GM18517 (cell line): ENCODE data around the gene IDH3G.

Experiments used
- ATAC-seq: cut with Tn5 transposase; IDR thresholded peaks from one replicate; pipeline ENCODE4 v1.9.1; 2021; ENCODE audit warnings: mild to moderate bottlenecking, moderate library complexity; ENCODE audit not compliant: unreplicated experiment

IDH3G gene

GRCh38 chrX:153773741-153774575, 20.2 kb downstream of the IDH3G start:
- no peak for ATAC-seq

- no peak for ATAC-seq
Measured at GRCh38 chrX:153773218-153773611, 21.0 kb downstream of the IDH3G start.

DNA sequence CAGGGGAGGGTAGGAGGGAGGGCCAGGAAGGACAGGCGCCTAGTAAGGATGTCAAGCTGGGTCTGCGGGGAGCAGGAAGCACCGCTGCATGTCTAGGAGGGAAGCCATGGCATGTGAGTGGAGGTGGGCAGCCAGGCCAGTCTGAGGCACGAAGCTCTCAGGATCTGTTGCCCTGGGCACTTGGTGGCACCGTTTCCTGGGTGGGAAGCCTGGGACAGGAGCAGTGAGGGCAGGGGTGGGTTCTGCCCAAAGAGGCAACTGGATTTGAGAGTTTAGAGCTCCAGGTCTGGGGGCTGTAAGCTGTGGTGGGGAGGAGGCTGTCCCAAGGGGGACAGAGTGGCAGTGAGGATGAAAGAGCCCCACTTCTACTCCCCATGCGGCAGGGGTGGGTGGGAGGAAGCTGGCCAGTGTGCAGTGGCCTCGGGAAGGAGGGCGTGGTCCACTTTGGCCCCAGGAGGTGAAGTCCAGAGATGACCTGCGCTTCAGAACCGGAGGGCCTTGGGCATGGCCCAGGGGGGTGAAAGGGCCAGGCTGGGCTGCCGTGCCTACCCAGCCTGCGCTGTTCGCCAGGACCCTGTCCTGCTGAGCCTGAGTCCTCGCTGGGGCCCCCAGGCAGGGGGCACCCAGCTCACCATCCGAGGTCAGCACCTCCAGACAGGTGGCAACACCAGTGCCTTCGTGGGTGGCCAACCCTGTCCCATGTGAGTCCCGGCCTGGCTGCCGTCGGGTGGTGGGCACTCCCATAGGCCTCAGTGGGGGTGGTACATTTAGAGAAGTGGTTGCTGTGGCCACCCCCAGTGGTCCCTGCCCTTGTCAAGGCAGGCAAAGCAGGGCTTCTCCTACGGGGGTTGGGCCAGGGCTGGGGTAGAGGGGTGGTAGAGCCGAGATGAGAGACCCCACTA, 21.6 kb downstream of the IDH3G start:
- no peak for ATAC-seq

DNA sequence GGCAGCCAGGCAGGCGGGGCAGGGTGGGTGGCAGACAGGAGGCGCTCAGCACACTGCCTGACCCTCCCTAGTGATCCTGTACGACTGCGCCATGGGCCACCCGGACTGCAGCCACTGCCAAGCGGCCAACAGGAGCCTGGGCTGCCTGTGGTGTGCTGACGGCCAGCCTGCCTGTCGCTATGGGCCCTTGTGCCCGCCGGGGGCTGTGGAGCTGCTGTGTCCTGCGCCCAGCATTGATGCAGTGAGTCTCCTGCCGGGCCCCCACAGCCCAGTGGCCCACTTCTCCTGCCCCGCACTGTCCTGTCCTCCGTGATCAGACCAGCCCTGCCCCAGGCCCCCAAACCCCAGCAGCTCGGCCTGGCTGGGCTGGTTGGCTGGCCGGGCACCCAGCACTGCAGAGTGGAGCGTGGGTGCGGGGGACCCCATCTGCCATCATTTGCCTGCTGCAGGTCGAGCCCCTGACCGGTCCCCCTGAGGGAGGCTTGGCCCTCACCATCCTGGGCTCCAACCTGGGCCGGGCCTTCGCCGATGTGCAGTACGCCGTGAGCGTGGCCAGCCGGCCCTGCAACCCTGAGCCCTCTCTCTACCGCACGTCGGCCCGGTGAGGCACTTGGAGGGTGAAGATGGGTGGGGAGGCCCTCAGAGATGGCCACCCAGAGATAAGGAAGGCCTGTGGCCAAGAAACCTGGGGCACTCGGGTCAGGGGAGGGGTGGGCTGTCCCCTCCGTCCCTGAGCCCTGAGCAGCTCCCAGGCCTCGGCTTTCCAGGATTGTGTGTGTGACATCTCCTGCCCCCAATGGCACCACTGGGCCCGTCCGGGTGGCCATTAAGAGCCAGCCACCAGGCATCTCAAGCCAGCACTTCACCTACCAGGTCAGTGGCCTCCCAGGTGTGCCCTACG, 22.5 kb downstream of the IDH3G start:
- no peak for ATAC-seq

DNA sequence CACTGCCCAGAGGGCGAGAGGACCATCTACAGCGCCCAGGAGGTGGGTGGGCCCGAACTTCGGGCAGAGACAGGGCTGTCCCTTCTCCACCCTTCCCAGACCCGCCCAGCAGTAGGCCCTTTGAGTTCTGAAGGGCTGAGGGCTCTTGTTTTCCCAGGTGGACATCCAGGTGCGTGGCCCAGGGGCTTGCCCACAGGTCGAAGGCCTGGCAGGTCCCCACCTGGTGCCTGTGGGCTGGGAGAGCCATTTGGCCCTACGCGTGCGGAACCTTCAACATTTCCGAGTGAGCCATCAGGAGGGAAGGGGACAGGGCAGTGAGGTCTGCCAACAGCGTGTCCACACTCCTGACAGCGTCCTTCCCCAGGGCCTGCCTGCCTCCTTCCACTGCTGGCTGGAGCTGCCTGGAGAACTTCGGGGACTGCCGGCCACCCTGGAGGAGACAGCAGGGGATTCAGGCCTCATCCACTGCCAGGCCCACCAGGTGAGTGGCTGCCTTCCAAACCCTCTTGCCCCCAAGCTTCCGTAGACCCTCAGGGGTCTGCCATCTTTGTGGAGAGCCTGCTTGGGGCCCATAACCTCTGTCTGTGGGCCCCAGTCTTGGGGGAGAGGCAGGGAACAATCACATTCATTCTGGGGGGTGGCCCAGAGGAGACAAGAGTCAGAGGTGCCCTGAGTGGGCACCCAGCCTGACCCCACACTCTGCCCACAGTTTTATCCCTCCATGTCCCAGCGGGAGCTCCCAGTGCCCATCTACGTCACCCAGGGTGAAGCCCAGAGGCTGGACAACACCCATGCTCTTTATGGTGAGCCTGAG, 23.4 kb downstream of the IDH3G start:
- no peak for ATAC-seq

- no peak for ATAC-seq
Measured at GRCh38 chrX:153769865-153770600, 24.1 kb downstream of the IDH3G start.

DNA sequence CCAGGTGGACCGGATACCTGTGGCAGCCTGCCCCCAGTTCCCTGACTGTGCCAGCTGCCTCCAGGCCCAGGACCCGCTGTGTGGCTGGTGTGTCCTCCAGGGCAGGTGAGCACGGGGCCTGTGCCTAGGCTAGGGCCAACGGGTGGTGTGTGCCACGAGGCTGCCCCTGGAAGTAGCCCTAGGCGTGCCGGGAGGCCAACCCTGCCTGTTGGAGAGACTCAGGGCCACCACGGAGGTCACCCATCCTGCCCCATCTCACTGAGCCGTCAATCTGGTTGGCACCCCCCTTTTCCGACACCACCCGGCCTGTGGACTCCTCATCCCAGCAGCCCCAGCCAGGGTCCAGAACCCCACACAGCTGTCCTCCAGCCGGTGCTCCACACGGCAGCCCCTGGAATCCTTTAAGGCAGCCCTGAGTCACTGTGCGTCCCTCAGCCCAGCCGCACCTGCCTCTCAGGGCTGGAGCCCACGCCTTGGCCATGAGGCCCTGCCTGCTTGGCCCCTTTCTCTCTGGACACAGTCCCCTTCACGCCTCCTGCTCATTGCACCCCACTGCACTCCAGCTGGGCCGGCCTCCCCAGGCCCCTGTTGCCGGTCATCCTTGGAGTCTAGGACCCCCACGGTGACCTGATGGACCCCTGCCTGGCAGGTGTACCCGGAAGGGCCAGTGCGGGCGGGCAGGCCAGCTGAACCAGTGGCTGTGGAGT, 24.9 kb downstream of the IDH3G start:
- no peak for ATAC-seq

- ATAC-seq, result no peak
Measured at GRCh38 chrX:153768311-153769157, 25.6 kb downstream of the IDH3G start.

GRCh38 chrX:153767674-153768055, 26.5 kb downstream of the IDH3G start:
- no peak for ATAC-seq

GRCh38 chrX:153766871-153767673, 27.1 kb downstream of the IDH3G start:
- ATAC-seq, result no peak

DNA sequence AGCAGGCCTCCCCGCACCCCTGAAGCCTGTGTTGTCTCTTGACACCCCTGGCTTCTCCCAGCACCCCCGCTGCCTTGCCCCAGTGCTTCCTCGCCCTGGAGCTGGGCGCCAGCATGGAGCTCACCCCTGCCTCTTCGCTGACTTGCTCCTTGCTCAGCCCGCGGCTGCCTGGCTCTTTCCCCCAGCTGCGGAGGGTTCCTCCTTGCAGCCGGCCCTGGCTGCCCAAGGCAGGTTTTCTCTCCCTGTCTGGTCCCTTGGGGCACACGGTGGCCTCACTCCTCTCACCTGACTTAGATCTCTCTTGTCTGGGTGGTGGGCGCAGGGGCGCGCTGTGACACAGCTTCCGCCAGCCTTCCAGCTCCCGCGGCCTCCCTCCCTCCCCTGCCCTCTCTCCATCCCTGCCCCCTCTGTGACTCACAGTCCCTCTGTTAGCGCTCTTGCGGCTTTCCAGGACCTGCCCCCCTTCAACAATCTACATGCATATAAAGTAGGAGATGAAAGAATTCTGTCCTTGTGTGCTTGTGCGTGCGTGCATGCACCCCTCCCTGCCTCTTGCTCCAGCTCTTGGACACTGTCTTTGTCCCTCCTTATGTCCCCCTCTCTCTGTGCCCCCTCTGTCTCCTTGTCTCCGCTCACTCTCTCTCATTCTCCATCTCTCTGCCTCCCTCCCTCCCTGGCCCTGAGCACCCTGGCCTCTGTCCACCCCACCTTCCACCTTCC, 27.9 kb downstream of the IDH3G start:
- no peak for ATAC-seq

- ATAC-seq, result no peak
Measured at GRCh38 chrX:153765138-153766079, 28.8 kb downstream of the IDH3G start.

DNA sequence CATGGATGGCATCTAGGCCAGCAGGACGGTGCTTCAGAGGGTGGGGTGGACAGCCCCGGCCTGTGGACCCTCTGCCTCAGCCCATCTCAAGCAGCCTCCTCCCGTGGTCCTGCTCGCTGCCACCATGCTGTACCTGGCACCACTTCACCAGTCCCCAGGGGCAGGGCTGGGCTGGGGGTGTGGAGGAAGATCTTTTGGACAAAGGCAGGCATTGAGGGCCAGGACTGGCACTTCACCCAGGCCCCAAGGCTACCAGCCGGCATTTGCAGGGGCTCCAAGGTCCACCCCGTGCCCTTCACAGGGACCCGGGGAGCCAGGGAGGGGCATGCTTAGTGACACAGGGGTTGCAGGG, 29.4 kb downstream of the IDH3G start:
- ATAC-seq, result no peak

DNA sequence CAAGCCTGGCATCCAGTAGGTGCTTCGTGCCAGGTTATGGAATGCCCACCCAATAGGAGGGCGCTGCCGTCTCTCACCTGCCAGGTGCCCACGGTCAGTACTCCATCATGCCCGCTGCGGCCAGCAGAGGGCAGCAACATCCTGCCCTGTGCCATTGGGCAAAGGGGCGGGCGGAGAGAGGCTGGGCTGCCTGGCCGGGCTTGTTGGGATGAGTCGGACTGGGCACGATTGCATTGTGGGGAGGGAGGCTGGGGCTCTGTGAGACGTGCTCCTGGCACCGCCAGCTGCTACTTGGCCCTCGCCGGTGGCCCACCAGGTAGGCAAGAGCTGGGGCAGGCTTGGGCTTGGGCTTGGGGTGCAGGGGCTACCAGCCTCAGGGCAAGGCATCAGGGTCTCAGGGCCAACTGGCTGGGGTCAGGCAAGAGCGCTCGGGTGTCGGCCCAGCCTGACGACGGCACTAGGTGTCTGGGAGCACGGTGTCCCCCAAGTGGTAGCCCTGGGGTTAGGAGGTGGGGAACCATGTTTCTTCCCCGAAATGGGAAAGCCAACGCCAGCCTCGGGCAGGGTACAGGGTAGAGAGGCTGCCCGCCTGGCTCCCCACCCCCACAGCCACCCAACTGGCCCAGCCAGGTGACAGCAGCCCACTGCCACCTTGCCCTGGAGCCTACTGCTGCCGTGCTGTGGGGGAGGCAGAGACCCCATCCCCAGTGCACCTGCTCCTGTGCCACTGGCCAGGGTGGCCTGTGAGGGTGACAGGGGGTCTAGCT, 30.0 kb downstream of the IDH3G start, which contains the start of gene PLXNB3:
TSS of gene PLXNB3 (plus strand) at position 261 of the 767 bp plus-strand sequence. CDS start 1,287 bp downstream, outside the sequence.
- ATAC-seq, result no peak
